Activated CD8-positive, alpha-beta memory T cell treated with anti-CD3 and anti-CD28 coated beads, Interleukin-2, amount 50 U/mL, for 1 hour (primary cell): ENCODE measurements around the gene AGBL1.
"Not testable (repeated sequence)": the region's sequence is repeated elsewhere in the genome, so short reads cannot be mapped to it uniquely, and the experiment has no call there.

Experiments
- DNase-seq: peaks from one replicate; pipeline ENCODE4 v3.0.0-alpha.2; 2020; ENCODE audit errors: extremely low read depth

The AGBL1 gene

GRCh38 chr15:86942285-86942684 is 862.6 kb downstream of the AGBL1 start:
- no peak for DNase-seq

GRCh38 chr15:86948719-86949118 is 869.0 kb downstream of the AGBL1 start:
- DNase-seq: no peak

GRCh38 chr15:86959254-86959653 is 879.6 kb downstream of the AGBL1 start:
- DNase-seq: no peak

- no peak for DNase-seq
These were observed 882.0 kb downstream of the AGBL1 start for GRCh38 chr15:86961669-86962068.

- DNase-seq: no peak
These were observed 884.6 kb downstream of the AGBL1 start for GRCh38 chr15:86964271-86964670.

- DNase-seq: no peak
These were observed 888.6 kb downstream of the AGBL1 start for GRCh38 chr15:86968244-86968643.

- no peak for DNase-seq
These were observed 889.7 kb downstream of the AGBL1 start for GRCh38 chr15:86969364-86969763.

- no peak for DNase-seq
These were observed 893.7 kb downstream of the AGBL1 start for GRCh38 chr15:86973284-86973844.

GRCh38 chr15:86988033-86988432 is 908.4 kb downstream of the AGBL1 start:
- DNase-seq: no peak

- DNase-seq: no peak
These were observed 942.1 kb downstream of the AGBL1 start for GRCh38 chr15:87021751-87022150.

- DNase-seq: no peak
These were observed 952.0 kb downstream of the AGBL1 start for GRCh38 chr15:87031540-87032230.

GRCh38 chr15:87032295-87032694 is 952.6 kb downstream of the AGBL1 start:
- no peak for DNase-seq

- DNase-seq: no peak
These were observed 953.4 kb downstream of the AGBL1 start for GRCh38 chr15:87033056-87033455.

- no peak for DNase-seq
These were observed 955.2 kb downstream of the AGBL1 start for GRCh38 chr15:87034886-87035285.

- DNase-seq: no peak
These were observed 958.7 kb downstream of the AGBL1 start for GRCh38 chr15:87038404-87038803.

GRCh38 chr15:87042619-87043018 is 962.9 kb downstream of the AGBL1 start:
- DNase-seq: not testable (repeated sequence)

- DNase-seq: no peak
These were observed 966.1 kb downstream of the AGBL1 start for GRCh38 chr15:87045746-87046145.

- DNase-seq: no peak
These were observed 967.7 kb downstream of the AGBL1 start for GRCh38 chr15:87047203-87047965.
